Measurements from ENCODE around the gene TBX4.

TBX4 gene

GRCh38 chr17:61452301-61453290, at the start of gene TBX4:
TBX4 (plus strand) TSS chr17:61452422; CDS start chr17:61456491, 4,069 bp downstream.
- Mint-ChIP-seq H3K4me3 (peak within 1 kb of the TSS; percentile 62 to 69 (median 65)), H3K27me3 (ENCODE audit: low read depth) (peaks cover 97% of the 10 kb centered on the region), H3K4me1 (peaks cover 22% of the 10 kb centered on the region), H3K9me3 (no peaks in the 10 kb centered on the region), H3K36me3 (ENCODE audit: low read depth) (no peaks in the 10 kb centered on the region), H3K27ac (no peak within 1 kb of the TSS)
- TF ChIP-seq CTCF (IDR thresholded peaks at IDR 0.05; ENCODE audit: unreplicated experiment in 3 of 3) = no peak

GRCh38 chr17:61402978-61403800, 49.0 kb upstream of the TBX4 start:
- peak overlapping the region; percentile 92 to 98 (median 93) for H3K4me3 Mint-ChIP-seq
- peaks cover 49% of the 10 kb centered on the region for H3K36me3 Mint-ChIP-seq (ENCODE audit: low read depth)
- peak overlapping the region; percentile 96 to 99 (median 98) for H3K27ac Mint-ChIP-seq
- peaks cover 72% of the 10 kb centered on the region for H3K27me3 Mint-ChIP-seq (ENCODE audit: low read depth)
- H3K9me3 Mint-ChIP-seq = no peaks in the 10 kb centered on the region
- H3K4me1 Mint-ChIP-seq = peaks cover 48% of the 10 kb centered on the region
- no peak for TF ChIP-seq CTCF (IDR thresholded peaks at IDR 0.05; ENCODE audit: unreplicated experiment in 3 of 3)

GRCh38 chr17:61403801-61404662, 48.2 kb upstream of the TBX4 start:
- Mint-ChIP-seq H3K9me3 (no peaks in the 10 kb centered on the region), H3K27me3 (ENCODE audit: low read depth) (peaks cover 71% of the 10 kb centered on the region), H3K4me1 (peaks cover 48% of the 10 kb centered on the region), H3K27ac (peak overlapping the region; percentile 96 to 99 (median 98)), H3K36me3 (ENCODE audit: low read depth) (peaks cover 54% of the 10 kb centered on the region), H3K4me3 (peak overlapping the region; percentile 92 to 98 (median 93))
- TF ChIP-seq CTCF (IDR thresholded peaks at IDR 0.05; ENCODE audit: unreplicated experiment in 3 of 3) = no peak

GRCh38 chr17:61404663-61404912, 47.6 kb upstream of the TBX4 start:
- Mint-ChIP-seq H3K36me3 (ENCODE audit: low read depth) (peaks cover 54% of the 10 kb centered on the region), H3K27me3 (ENCODE audit: low read depth) (peaks cover 73% of the 10 kb centered on the region), H3K9me3 (no peaks in the 10 kb centered on the region), H3K4me3 (peak overlapping the region; percentile 92 to 98 (median 93)), H3K4me1 (peaks cover 48% of the 10 kb centered on the region), H3K27ac (peak overlapping the region in 1 of 3 experiments; percentile 98)
- TF ChIP-seq CTCF (IDR thresholded peaks at IDR 0.05; ENCODE audit: unreplicated experiment in 3 of 3) = no peak

GRCh38 chr17:61404913-61405685, 47.1 kb upstream of the TBX4 start:
- no peaks in the 10 kb centered on the region for H3K9me3 Mint-ChIP-seq
- TF ChIP-seq CTCF (IDR thresholded peaks at IDR 0.05; ENCODE audit: unreplicated experiment in 3 of 3) = no peak
- peaks cover 54% of the 10 kb centered on the region for H3K36me3 Mint-ChIP-seq (ENCODE audit: low read depth)
- peak overlapping the region; percentile 71 to 74 (median 73) for H3K4me3 Mint-ChIP-seq
- peaks cover 53% of the 10 kb centered on the region for H3K4me1 Mint-ChIP-seq
- peaks cover 76% of the 10 kb centered on the region for H3K27me3 Mint-ChIP-seq (ENCODE audit: low read depth)
- peak overlapping the region in 1 of 3 experiments; percentile 31 for H3K27ac Mint-ChIP-seq

All from nephron (organoid).